CD4-positive, alpha-beta memory T cell (primary cell): ENCODE data around the gene RING1. TPM values are rescaled to one million over a fixed set of nuclear protein-coding genes. Genes with fewer than 3 reads are reported as not detected.
A peak's percentile ranks its signal among the peaks of the same experiment; 100 is the strongest.

Experiments used
- CTCF ChIA-PET: fragments of 350-600 bp; sonication (Branson Sonifier 250); formaldehyde crosslinking; loops from one replicate; lab custom pipeline; 2021; ENCODE audit warnings: inconsistent platforms; ENCODE audit not compliant: partially characterized antibody; lab: Charles Lee
- POLR2A ChIA-PET: fragments of 350-600 bp; sonication (Branson Sonifier 250); formaldehyde crosslinking; loops from one replicate; lab custom pipeline; 2021; ENCODE audit not compliant: partially characterized antibody; lab: Charles Lee
- DNase-seq, 5 donors: peaks; one replicate each; pipeline versions ENCODE4 v3.0.0 to v3.0.0-alpha.2; 2020 to 2022; ENCODE audit warnings: mixed read lengths in 1 of 5
- H3K27ac ChIP-seq: one replicate; pipeline ENCODE4 v1.7.0; 2013; ENCODE audit warnings: low read depth, low read length
- H3K27me3 ChIP-seq: 2 replicates; pipeline ENCODE4 v1.7.0; 2013; ENCODE audit warnings: mild to moderate bottlenecking, low read length, moderate library complexity; ENCODE audit not compliant: insufficient read depth
- H3K36me3 ChIP-seq: 2 replicates; pipeline ENCODE4 v1.7.0; 2013; ENCODE audit warnings: mild to moderate bottlenecking, low read length, moderate library complexity; ENCODE audit not compliant: insufficient read depth
- H3K4me1 ChIP-seq: 2 replicates; pipeline ENCODE4 v1.7.0; 2013; ENCODE audit warnings: mild to moderate bottlenecking, low read length, moderate library complexity; ENCODE audit not compliant: insufficient read depth
- H3K4me3 ChIP-seq, 2 donors: one replicate each; pipeline ENCODE4 v1.7.0; 2013; ENCODE audit warnings: low read length in 2 of 2, mild to moderate bottlenecking in 1 of 2
- H3K9me3 ChIP-seq, 2 donors: one replicate each; pipeline ENCODE4 v1.7.0; 2013; ENCODE audit warnings: low read length in 2 of 2, control low read depth in 1 of 2; ENCODE audit not compliant: control insufficient read depth in 1 of 2
- H3K27ac Mint-ChIP-seq, 7 donors: one replicate each; pipeline ENCODE4 v1.8.0; 2020 to 2021; ENCODE audit warnings: mixed read lengths in 7 of 7, mild to moderate bottlenecking in 6 of 7, inconsistent platforms in 3 of 7, moderate library complexity in 3 of 7
- H3K27me3 Mint-ChIP-seq, 2 donors: one replicate each; pipeline ENCODE4 v1.8.0; 2020 to 2021; ENCODE audit warnings: mixed read lengths in 2 of 2
- H3K36me3 Mint-ChIP-seq, 2 donors: one replicate each; pipeline ENCODE4 v1.8.0; 2020 to 2021; ENCODE audit warnings: mixed read lengths in 2 of 2, inconsistent platforms in 1 of 2, mild to moderate bottlenecking in 1 of 2
- H3K4me1 Mint-ChIP-seq, 4 donors: one replicate each; pipeline ENCODE4 v1.8.0; 2020 to 2021; ENCODE audit warnings: mixed read lengths in 4 of 4, mild to moderate bottlenecking in 1 of 4
- H3K4me3 Mint-ChIP-seq, 8 donors: one replicate each; pipeline ENCODE4 v1.8.0; 2020 to 2021; ENCODE audit warnings: mixed read lengths in 8 of 8, mild to moderate bottlenecking in 7 of 8, moderate library complexity in 6 of 8, inconsistent platforms in 3 of 8
- H3K9me3 Mint-ChIP-seq, 8 donors: one replicate each; pipeline ENCODE4 v1.8.0; 2020 to 2021; ENCODE audit warnings: mixed read lengths in 8 of 8, mild to moderate bottlenecking in 5 of 8, inconsistent platforms in 3 of 8, moderate library complexity in 1 of 8
- intact Hi-C: fragments of 100-400 bp; cut with micrococcal nuclease; formaldehyde crosslinking; loops from one replicate; pipeline ENCODE4 v1.15.1; 2023
- polyA plus RNA-seq, 2 donors: library from polyadenylated mRNA; unstranded; fragments of 300-500 nt; fragmentation: Illumina TruSeq; gene quantifications; one replicate each; pipeline ENCODE4 v1.2.3, GENCODE V29; 2021
- total RNA-seq, 2 experiments: library from RNA; stranded (reverse); gene quantifications; one replicate each; pipeline ENCODE4 v1.2.3, GENCODE V29; 2021

Gene RING1
- total and polyA plus RNA-seq, 4 experiments from 2014 or later = 3.4 to 38.4 (median 22.3) TPM

DNA sequence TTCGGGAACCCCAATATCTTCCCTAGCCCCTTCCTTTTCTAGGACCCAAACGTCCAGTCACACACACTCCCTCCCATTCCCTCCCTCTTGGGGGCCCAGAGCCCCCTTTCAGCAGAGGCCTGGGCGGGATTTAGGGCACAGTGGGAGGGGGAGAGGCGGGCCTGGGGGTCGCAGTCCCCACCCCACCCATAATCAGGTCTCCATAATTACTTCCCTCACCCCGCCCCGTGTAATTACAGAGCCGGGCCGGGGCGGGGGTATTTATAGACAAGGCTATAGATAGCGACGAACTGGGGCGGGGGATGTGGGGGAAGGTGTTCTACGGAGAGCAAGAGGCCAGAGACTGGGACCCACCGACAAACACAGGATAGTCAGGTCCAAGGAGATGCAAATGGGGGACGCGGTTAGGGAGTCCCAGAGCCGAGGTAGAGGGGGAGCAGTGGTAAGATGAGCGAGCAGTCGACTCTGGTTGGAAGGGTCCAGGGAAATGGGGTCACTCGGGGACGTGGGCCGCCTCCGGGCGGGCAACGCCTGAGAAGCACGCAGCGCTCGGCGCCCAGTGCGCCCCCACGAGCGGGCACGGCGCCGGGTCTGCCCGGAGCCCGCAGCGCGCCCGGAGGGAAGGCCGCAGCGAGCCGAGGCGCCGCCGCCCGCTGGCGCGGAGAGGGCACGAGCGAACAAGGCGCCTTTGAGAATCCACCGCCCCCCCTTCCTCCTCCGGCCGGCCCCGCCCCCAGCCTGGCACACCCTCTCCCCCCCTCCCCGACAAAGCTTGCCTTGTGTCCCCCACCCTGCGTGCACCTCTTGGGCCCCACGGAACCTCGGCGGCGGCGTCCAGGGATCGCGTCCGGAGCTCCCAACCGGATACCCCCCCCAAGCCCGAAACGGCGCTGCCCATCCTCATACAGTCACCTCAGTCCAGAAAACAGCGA is 15.4 kb upstream of the RING1 start:
- Histone ChIP-seq H3K36me3 (peaks cover 33% of the 10 kb centered on the region), H3K4me3 (peak overlapping the region in 1 of 2 donors; percentile 32), H3K4me1 (peaks cover 26% of the 10 kb centered on the region), H3K9me3 (no peaks in the 10 kb centered on the region), H3K27ac (no peak overlapping the region), H3K27me3 (peaks cover 21% of the 10 kb centered on the region)
- no peaks in the 10 kb centered on the region for H3K9me3 Mint-ChIP-seq
- H3K4me1 Mint-ChIP-seq = peaks cover 9 to 29% (median 17%) of the 10 kb centered on the region in 4 donors
- POLR2A ChIA-PET = interaction anchor here (0.8 to 2.2 kb wide), 6 partner anchors 9 to 221 kb away, joined by 3 to 9 read pairs (median 3); partner anchors contain the start of gene RING1
- DNase-seq = peak in 2 of 5 donors; percentile 11 to 47
- peak overlapping the region in 6 of 7 donors; percentile 29 to 90 (median 66) for H3K27ac Mint-ChIP-seq
- peaks cover 15 to 19% of the 10 kb centered on the region in 2 donors for H3K27me3 Mint-ChIP-seq
- peak overlapping the region; percentile 73 to 88 (median 84) for H3K4me3 Mint-ChIP-seq
- intact Hi-C loops = no loop called here
- CTCF ChIA-PET = no interaction called here
- peaks cover 37 to 45% of the 10 kb centered on the region in 2 donors for H3K36me3 Mint-ChIP-seq

DNA sequence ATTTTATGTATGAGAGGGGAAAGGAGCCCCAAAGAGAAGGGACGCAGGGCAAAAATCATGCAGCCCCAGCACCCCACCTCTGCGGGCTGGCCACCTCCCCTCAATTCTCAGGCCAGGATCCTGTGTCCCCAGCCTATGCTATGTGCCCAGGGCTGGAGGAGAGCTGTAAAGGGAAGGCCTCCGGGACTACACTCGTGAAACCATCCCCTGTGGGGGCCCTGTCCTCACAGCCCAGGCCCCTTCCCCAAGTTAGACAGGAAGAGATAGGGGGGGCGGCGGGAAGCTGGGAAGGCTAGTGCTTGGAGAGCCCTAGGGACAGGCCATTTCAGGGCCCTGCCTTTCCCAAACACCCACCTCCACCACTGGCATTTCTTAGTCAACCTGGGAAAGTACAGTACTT is 14.7 kb upstream of the RING1 start:
- peak in 1 of 5 donors; percentile 34 for DNase-seq
- Mint-ChIP-seq H3K36me3 (peaks cover 37 to 47% of the 10 kb centered on the region in 2 donors), H3K27ac (peak overlapping the region in 3 of 7 donors; percentile 13 to 84 (median 58)), H3K27me3 (peaks cover 14 to 15% of the 10 kb centered on the region in 2 donors), H3K4me3 (peak overlapping the region in 7 of 8 donors; percentile 9 to 69 (median 61)), H3K4me1 (peaks cover 15 to 36% (median 23%) of the 10 kb centered on the region in 4 donors), H3K9me3 (no peaks in the 10 kb centered on the region)
- Histone ChIP-seq H3K36me3 (peaks cover 33% of the 10 kb centered on the region), H3K9me3 (no peaks in the 10 kb centered on the region), H3K27ac (no peak overlapping the region), H3K27me3 (peaks cover 18% of the 10 kb centered on the region), H3K4me1 (peaks cover 33% of the 10 kb centered on the region), H3K4me3 (no peak overlapping the region)
- POLR2A ChIA-PET = interaction anchor here (0.7 to 2.2 kb wide), 4 partner anchors 10 to 32 kb away, joined by 3 to 9 read pairs (median 5); partner anchors contain the start of gene RING1
- intact Hi-C loops = no loop called here
- CTCF ChIA-PET = interaction anchor here (1.2 kb wide), 1 partner anchor 10 kb away, joined by 3 read pairs; no protein-coding TSS in a partner anchor

DNA sequence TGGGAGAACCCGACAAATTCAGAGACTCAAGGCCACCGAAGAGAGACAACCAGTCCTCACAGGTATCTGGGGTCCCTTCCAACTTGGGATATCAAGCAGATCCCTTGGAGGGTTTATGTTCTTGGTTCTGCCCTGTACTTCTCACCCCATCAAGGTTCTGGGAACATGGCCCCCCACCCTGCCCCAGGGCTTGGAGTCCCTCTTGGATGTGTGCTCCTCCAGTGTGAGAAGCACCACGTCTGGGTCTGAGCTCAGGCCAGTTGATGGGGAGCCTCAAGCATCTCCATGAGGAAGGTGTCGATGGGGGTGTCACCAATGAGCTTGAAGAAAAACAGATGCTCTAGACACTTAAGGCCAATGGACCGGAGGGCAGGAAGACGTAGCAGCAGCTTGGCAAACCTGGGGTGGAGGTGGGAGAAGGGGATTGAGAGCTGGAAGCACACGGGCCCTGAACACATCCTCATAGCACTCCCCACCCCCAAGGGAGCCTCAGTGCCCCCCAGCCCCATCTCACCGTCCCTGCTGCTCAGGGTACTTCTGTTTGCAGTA is 13.8 kb upstream of the RING1 start:
- Mint-ChIP-seq H3K36me3 (peaks cover 37 to 48% of the 10 kb centered on the region in 2 donors), H3K27ac (peak overlapping the region in 1 of 7 donors; percentile 0), H3K4me3 (peak overlapping the region in 2 of 8 donors; percentile 20 to 21), H3K4me1 (peaks cover 20 to 45% (median 31%) of the 10 kb centered on the region in 4 donors), H3K27me3 (peaks cover 14% of the 10 kb centered on the region in 2 donors), H3K9me3 (no peaks in the 10 kb centered on the region)
- ChIA-PET CTCF (interaction anchor here (1.2 to 1.8 kb wide), 5 partner anchors 10 to 54 kb away, joined by 3 to 6 read pairs (median 5); partner anchors contain the start of gene HSD17B8), POLR2A (interaction anchor here (0.9 to 4.2 kb wide), 2 partner anchors 11 to 54 kb away, joined by 3 to 20 read pairs; no protein-coding TSS in a partner anchor)
- peaks cover 13% of the 10 kb centered on the region for H3K27me3 ChIP-seq
- peaks cover 33% of the 10 kb centered on the region for H3K36me3 ChIP-seq
- no peak overlapping the region for H3K4me3 ChIP-seq
- intact Hi-C loops = no loop called here
- peaks cover 42% of the 10 kb centered on the region for H3K4me1 ChIP-seq
- H3K9me3 ChIP-seq = no peaks in the 10 kb centered on the region
- no peak overlapping the region for H3K27ac ChIP-seq
- peak in 1 of 5 donors; percentile 25 for DNase-seq

DNA sequence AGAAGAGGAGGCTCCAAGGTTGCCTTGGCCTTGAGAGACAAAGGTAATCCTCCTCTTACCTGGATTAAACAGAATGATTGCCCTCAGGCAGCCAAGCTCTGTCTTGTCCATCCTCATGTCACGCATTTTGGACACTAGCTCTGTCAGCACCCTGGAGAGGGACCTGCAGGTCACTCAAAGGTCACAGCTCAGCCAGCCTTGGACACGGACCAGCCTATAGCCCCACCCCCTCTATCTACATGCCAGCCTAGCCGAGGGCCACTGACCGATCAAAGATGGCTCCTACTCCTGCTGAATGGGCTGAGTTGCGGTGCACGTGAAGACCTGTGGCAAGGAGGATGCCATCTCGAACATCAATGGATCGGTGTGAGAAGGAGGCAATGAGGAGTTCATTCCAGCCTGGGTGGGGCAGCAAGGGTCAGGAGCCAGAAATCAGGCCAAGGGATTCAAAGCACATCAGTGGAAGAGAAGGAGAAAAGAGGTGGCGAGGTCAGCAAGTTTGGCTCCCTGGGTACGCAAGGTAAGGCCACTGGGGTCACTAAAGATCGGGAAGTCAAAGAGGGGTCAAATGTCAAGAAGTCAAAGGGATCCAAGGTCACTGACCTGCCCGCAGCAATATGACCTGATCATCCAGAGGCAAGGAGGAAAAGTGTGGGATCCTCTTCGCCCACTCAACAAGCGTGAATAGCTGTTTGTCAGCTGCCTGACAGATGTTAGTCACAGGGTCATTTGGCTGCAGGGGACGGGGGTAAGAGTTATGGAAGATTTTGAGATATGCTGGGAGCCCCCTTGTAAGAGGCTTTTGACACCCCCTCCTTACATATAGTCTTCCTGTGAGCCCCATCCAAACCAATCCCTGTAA is 12.8 kb upstream of the RING1 start:
- ChIA-PET POLR2A (interaction anchor here (1.0 to 4.2 kb wide), 2 partner anchors 13 to 53 kb away, joined by 4 to 20 read pairs; partner anchors contain the start of gene RING1), CTCF (interaction anchor here (0.8 to 1.8 kb wide), 7 partner anchors 9 to 53 kb away, joined by 3 to 6 read pairs (median 4); partner anchors contain the start of gene HSD17B8)
- H3K27ac ChIP-seq = no peak overlapping the region
- Mint-ChIP-seq H3K36me3 (peaks cover 38 to 54% of the 10 kb centered on the region in 2 donors), H3K4me1 (peaks cover 22 to 52% (median 33%) of the 10 kb centered on the region in 4 donors), H3K27ac (peak overlapping the region in 3 of 7 donors; percentile 2 to 75 (median 68)), H3K4me3 (no peak overlapping the region), H3K9me3 (no peaks in the 10 kb centered on the region), H3K27me3 (peaks cover 8 to 10% of the 10 kb centered on the region in 2 donors)
- intact Hi-C loops = loop anchor here (2.0 kb wide), 1 partner anchor 13 kb away; no protein-coding TSS in a partner anchor
- H3K36me3 ChIP-seq = peaks cover 33% of the 10 kb centered on the region
- no peak overlapping the region for H3K4me3 ChIP-seq
- DNase-seq = peak in 1 of 5 donors; percentile 23
- H3K9me3 ChIP-seq = no peaks in the 10 kb centered on the region
- H3K4me1 ChIP-seq = peaks cover 45% of the 10 kb centered on the region
- peaks cover 12% of the 10 kb centered on the region for H3K27me3 ChIP-seq

GRCh38 chr6:33197431-33198048 is 10.8 kb upstream of the RING1 start:
- H3K4me1 Mint-ChIP-seq = peaks cover 32 to 65% (median 46%) of the 10 kb centered on the region in 4 donors
- peak; percentile 55 to 62 (median 59) for DNase-seq
- ChIA-PET CTCF (interaction anchor here (0.6 to 4.6 kb wide), 16 partner anchors 11 to 221 kb away, joined by 3 to 55 read pairs (median 4); partner anchors contain the start of genes CUTA, PFDN6, RING1 and WDR46), POLR2A (interaction anchor here (1.0 to 4.2 kb wide), 7 partner anchors 11 to 225 kb away, joined by 3 to 44 read pairs (median 6); partner anchors contain the start of genes RING1, RPS18 and VPS52)
- H3K27me3 Mint-ChIP-seq = peaks cover 0 to 2% of the 10 kb centered on the region in 2 donors
- Histone ChIP-seq H3K27ac (no peak overlapping the region), H3K27me3 (no peaks in the 10 kb centered on the region), H3K4me1 (peaks cover 54% of the 10 kb centered on the region), H3K4me3 (no peak overlapping the region), H3K36me3 (peaks cover 43% of the 10 kb centered on the region), H3K9me3 (no peaks in the 10 kb centered on the region)
- H3K9me3 Mint-ChIP-seq = peaks cover 0 to 2% (median 0%) of the 10 kb centered on the region in 8 donors
- H3K36me3 Mint-ChIP-seq = peaks cover 49 to 66% of the 10 kb centered on the region in 2 donors
- intact Hi-C loops = loop anchor here (1.0 to 2.0 kb wide), 2 partner anchors 15 to 36 kb away; no protein-coding TSS in a partner anchor
- peak overlapping the region; percentile 40 to 79 (median 72) for H3K4me3 Mint-ChIP-seq
- H3K27ac Mint-ChIP-seq = peak overlapping the region; percentile 26 to 85 (median 76)
